Keratinocyte (primary cell): Measurements from ENCODE around the gene PYM1.

ENCODE experiments used
- CTCF ChIP-seq, 3 experiments: IDR thresholded peaks in 1 of 3; conservative IDR thresholded peaks in 1 of 3; optimal IDR thresholded peaks in 1 of 3; 2 replicates in 2 of 3; 3 replicates in 1 of 3; pipeline versions ENCODE3 to v1.5.1; 2011; ENCODE audit warnings: low read length in 3 of 3, mild to moderate bottlenecking in 3 of 3, moderate library complexity in 2 of 3, control low read depth in 1 of 3, inconsistent platforms in 1 of 3; ENCODE audit not compliant: insufficient read depth in 2 of 3; ENCODE audit errors: extremely low read depth in 1 of 3
- EZH2 ChIP-seq: IDR thresholded peaks from one replicate; pipeline ENCODE4 v1.6.1; 2012; ENCODE audit warnings: inconsistent platforms, mild to moderate bottlenecking, low read length, moderate library complexity

- TF ChIP-seq CTCF (optimal IDR thresholded peaks at IDR 0.05 in 1 of 3, IDR thresholded peaks at IDR 0.05 in 1 of 3, conservative IDR thresholded peaks at IDR 0.05 in 1 of 3; ENCODE audit: extremely low read depth in 1 of 3, insufficient read depth in 2 of 3, low read length in 3 of 3) (no peak), EZH2 (no peak)
Observed at GRCh38 chr12:55946553-55946952, 18.9 kb upstream of the PYM1 start.
